MM.1S (cell line): ENCODE measurements around the gene DKK3.
"Not testable (repeated sequence)": the region's sequence is repeated elsewhere in the genome, so short reads cannot be mapped to it uniquely, and the experiment has no call there.

ENCODE experiments used
- DNase-seq: peaks from one replicate; pipeline ENCODE4 v3.0.0-alpha.2; 2015
- H2AFZ ChIP-seq: fragments of 300-600 bp; sonication (generic); 2 replicates; pipeline ENCODE4 v1.6.0; 2016; ENCODE audit warnings: antibody characterized with exemption, low read length
- H3F3A ChIP-seq: fragments of 300-600 bp; sonication (generic); 2 replicates; pipeline ENCODE4 v1.6.1; 2016; ENCODE audit warnings: mild to moderate bottlenecking, antibody characterized with exemption, low read length, moderate library complexity, mixed read lengths; ENCODE audit not compliant: insufficient read depth
- H3K27ac ChIP-seq: fragments of 300-600 bp; sonication (generic); 2 replicates; pipeline ENCODE4 v1.5.1; 2016; ENCODE audit warnings: mild to moderate bottlenecking, low read length
- H3K27me3 ChIP-seq: fragments of 300-600 bp; sonication (generic); replicated peaks from 2 replicates; pipeline ENCODE4 v1.6.0; 2016; ENCODE audit warnings: low read length; ENCODE audit not compliant: insufficient read depth
- H3K36me3 ChIP-seq: fragments of 300-600 bp; sonication (generic); replicated peaks from 2 replicates; pipeline ENCODE4 v1.6.1; 2016; ENCODE audit warnings: mild to moderate bottlenecking, low read length, mixed read lengths; ENCODE audit not compliant: insufficient read depth
- H3K4me1 ChIP-seq: fragments of 300-600 bp; sonication (generic); 2 replicates; pipeline ENCODE4 v1.6.1; 2016; ENCODE audit warnings: low read length, mixed read lengths
- H3K4me2 ChIP-seq: fragments of 300-600 bp; sonication (generic); 2 replicates; pipeline ENCODE4 v1.6.0; 2016; ENCODE audit warnings: low read depth, low read length
- H3K4me3 ChIP-seq: fragments of 300-600 bp; sonication (generic); 2 replicates; pipeline ENCODE4 v1.5.1; 2016; ENCODE audit warnings: low read length, mixed read lengths
- H3K79me2 ChIP-seq: fragments of 300-600 bp; sonication (generic); 2 replicates; pipeline ENCODE4 v1.6.1; 2016; ENCODE audit warnings: mixed run types, low read length, mixed read lengths
- H3K9ac ChIP-seq: fragments of 300-600 bp; sonication (generic); 2 replicates; pipeline ENCODE4 v1.6.1; 2016; ENCODE audit warnings: low read length, mixed read lengths
- H3K9me2 ChIP-seq: fragments of 300-600 bp; sonication (generic); replicated peaks from 2 replicates; pipeline ENCODE4 v1.6.1; 2016; ENCODE audit warnings: mild to moderate bottlenecking, low read length, mixed read lengths; ENCODE audit not compliant: insufficient read depth
- H3K9me3 ChIP-seq: fragments of 300-600 bp; sonication (generic); replicated peaks from 2 replicates; pipeline ENCODE4 v1.6.1; 2016; ENCODE audit warnings: mild to moderate bottlenecking, low read length, mixed read lengths; ENCODE audit not compliant: insufficient read depth
- H4K20me1 ChIP-seq: fragments of 300-600 bp; sonication (generic); 2 replicates; pipeline ENCODE4 v1.6.1; 2016; ENCODE audit warnings: mild to moderate bottlenecking, low read length, moderate library complexity, mixed read lengths; ENCODE audit not compliant: insufficient read depth
- CTCF ChIP-seq: fragments of 300-600 bp; sonication (generic); IDR thresholded peaks from 2 replicates; pipeline ENCODE4 v1.5.1; 2016; ENCODE audit warnings: antibody characterized with exemption, low read length, mixed read lengths
- EZH2 ChIP-seq: fragments of 300-600 bp; sonication (generic); optimal IDR thresholded peaks from 2 replicates; pipeline ENCODE3; 2017; ENCODE audit warnings: low read depth, mild to moderate bottlenecking, antibody characterized with exemption, low read length, mixed read lengths
- EZH2phosphoT487 ChIP-seq: fragments of 300-600 bp; sonication (generic); IDR thresholded peaks from 2 replicates; pipeline ENCODE4 v1.6.1; 2018; ENCODE audit warnings: antibody characterized with exemption, low read length

DKK3 gene

DNA sequence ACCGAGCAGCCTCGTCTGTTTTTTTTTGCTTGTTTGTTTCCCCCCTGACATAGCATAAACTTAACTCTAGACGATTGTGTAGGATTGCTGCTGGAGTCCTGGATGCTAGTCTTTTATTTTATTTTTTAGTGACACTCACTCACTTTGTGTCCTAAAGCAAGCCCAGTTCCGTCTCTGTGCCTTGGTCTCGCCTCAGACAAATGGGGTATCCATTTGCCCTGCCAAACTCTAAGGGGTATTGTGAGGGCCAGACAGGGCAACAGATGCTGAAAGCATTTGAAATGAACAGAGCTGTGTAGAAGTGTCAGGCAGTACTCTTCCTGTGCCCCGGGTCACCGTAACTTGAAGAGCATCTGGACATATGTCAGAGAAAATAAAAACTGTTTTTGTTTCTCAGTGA lies 34.8 kb upstream of the DKK3 start:
- Histone ChIP-seq H3K79me2 (no peaks in the 10 kb centered on the region), H3K9me3 (no peaks in the 10 kb centered on the region), H3K9me2 (no peaks in the 10 kb centered on the region), H3F3A (no peaks in the 10 kb centered on the region), H2AFZ (no peak overlapping the region), H4K20me1 (no peaks in the 10 kb centered on the region), H3K27ac (no peak overlapping the region), H3K4me3 (no peak overlapping the region), H3K36me3 (no peaks in the 10 kb centered on the region), H3K4me1 (no peaks in the 10 kb centered on the region), H3K9ac (no peak overlapping the region), H3K27me3 (no peaks in the 10 kb centered on the region), H3K4me2 (no peak overlapping the region)
- TF ChIP-seq EZH2phosphoT487: no peak
- no peak for TF ChIP-seq EZH2
- TF ChIP-seq CTCF: no peak
- DNase-seq: no peak

DNA sequence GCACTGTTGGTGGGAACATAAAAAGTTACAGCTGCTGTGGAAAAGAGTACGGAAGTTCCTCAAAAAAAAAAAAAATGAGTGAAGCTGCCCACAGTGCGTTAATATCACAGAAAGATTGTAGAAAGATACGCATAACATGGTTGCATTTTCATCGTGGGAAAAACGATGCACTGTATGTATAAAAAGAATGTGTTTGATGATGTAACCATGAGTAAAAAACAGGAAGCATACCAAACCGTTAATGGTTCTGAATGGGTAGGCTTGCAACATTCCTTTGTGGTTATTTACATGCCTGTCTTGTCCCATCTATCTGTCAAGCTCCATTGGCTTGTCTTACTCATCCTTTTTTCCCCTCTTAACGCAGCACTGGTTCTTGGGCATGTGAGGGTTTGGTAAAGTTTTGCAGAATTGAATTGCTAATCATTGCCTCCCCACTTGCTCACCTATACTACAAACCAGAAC lies 33.8 kb upstream of the DKK3 start:
- DNase-seq: no peak
- no peak overlapping the region for H2AFZ ChIP-seq

DNA sequence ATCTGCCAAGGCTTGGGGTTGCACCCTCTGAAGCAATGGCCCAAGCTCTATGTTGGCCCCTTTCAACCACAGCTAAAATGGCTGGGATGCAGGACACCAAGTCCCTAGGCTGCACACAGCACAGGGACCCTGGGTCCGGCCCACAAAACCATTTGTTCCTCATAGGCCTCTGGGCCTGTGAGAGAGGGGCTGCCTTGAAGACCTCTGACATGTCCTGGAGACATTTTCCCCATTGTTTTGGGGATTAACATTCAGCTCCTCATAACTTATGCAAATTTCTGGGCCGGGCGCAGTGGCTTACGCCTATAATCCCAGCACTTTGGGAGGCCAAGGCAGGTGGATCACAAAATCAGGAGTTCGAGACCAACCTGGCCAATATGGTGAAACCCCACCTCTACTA lies 32.3 kb upstream of the DKK3 start:
- H3K27me3 ChIP-seq, H3K36me3 ChIP-seq, DNase-seq, H3K9me2 ChIP-seq, H3K9ac ChIP-seq, H4K20me1 ChIP-seq, H3K4me2 ChIP-seq, H3K4me1 ChIP-seq, H3K4me3 ChIP-seq, H3K9me3 ChIP-seq, H3F3A ChIP-seq, H3K79me2 ChIP-seq, H2AFZ ChIP-seq, H3K27ac ChIP-seq: not testable (repeated sequence)

More for the DNA sequence above, 33.8 kb upstream of the DKK3 start:
- TF ChIP-seq EZH2phosphoT487: no peak
- TF ChIP-seq EZH2: no peak
- TF ChIP-seq CTCF: no peak
- Histone ChIP-seq H3K27me3 (no peaks in the 10 kb centered on the region), H3K4me3 (no peak overlapping the region), H3K4me2 (no peak overlapping the region), H3K9me2 (no peaks in the 10 kb centered on the region), H3K79me2 (no peaks in the 10 kb centered on the region), H3K27ac (no peak overlapping the region), H3F3A (no peaks in the 10 kb centered on the region), H3K9me3 (no peaks in the 10 kb centered on the region), H3K36me3 (no peaks in the 10 kb centered on the region), H3K9ac (no peak overlapping the region), H4K20me1 (no peaks in the 10 kb centered on the region), H3K4me1 (no peaks in the 10 kb centered on the region)

- Histone ChIP-seq H3K27ac (no peak overlapping the region), H4K20me1 (no peaks in the 10 kb centered on the region), H3K9me2 (no peaks in the 10 kb centered on the region), H3K4me2 (no peak overlapping the region), H3K9ac (no peak overlapping the region), H3K9me3 (no peaks in the 10 kb centered on the region), H3K4me1 (peaks cover 1% of the 10 kb centered on the region), H3K27me3 (no peaks in the 10 kb centered on the region), H3K79me2 (no peaks in the 10 kb centered on the region), H3K36me3 (no peaks in the 10 kb centered on the region), H3F3A (no peaks in the 10 kb centered on the region), H2AFZ (no peak overlapping the region), H3K4me3 (no peak overlapping the region)
- DNase-seq: no peak
- TF ChIP-seq EZH2phosphoT487 (no peak), EZH2 (no peak), CTCF (no peak)
Measured at GRCh38 chr11:12032968-12033367, 24.5 kb upstream of the DKK3 start.
